ENCODE results near the gene TMEM151B. TPM values are rescaled to one million over a fixed set of nuclear protein-coding genes. Genes with fewer than 3 reads are reported as not detected.

Gene TMEM151B
- total and polyA plus RNA-seq, 9 of the 15 experiments (the other 6 are each of a cell fraction or from before 2014, with no cell fraction given), result not detected

- TF ChIP-seq HCFC1 (IDR thresholded peaks at IDR 0.05; ENCODE audit: low read depth, low read length) (peak; percentile 12; the same call in 1 of the 2 replicates), CBFA2T3 (IDR thresholded peaks at IDR 0.05) (peak; percentile 51), HMGXB4 (CRISPR knock-in tag; IDR thresholded peaks at IDR 0.05) (0 out of 2 replicates have a peak, but pooled peaks have one; percentile 27), FOXK1 (CRISPR knock-in tag; IDR thresholded peaks at IDR 0.05; ENCODE audit: borderline replicate concordance) (peak; percentile 71; the same call in 1 of the 2 replicates), E2F8 (IDR thresholded peaks at IDR 0.05; ENCODE audit: low read depth, partially characterized antibody) (peak; percentile 47), U2AF2 (optimal IDR thresholded peaks at IDR 0.05; ENCODE audit: low read depth, low read length) (no peak), SIRT6 (IDR thresholded peaks at IDR 0.05; ENCODE audit: low read depth, low read length) (no peak), ERF (CRISPR knock-in tag; IDR thresholded peaks at IDR 0.05) (0 out of 2 replicates have a peak, but pooled peaks have one; percentile 26), ZNF121 (CRISPR knock-in tag; conservative IDR thresholded peaks at IDR 0.05) (0 out of 2 replicates have a peak, but pooled peaks have one; percentile 3), ZNF830 (CRISPR knock-in tag; IDR thresholded peaks at IDR 0.05) (0 out of 2 replicates have a peak, but pooled peaks have one; percentile 41), POLR2H (tag; IDR thresholded peaks at IDR 0.05; ENCODE audit: low read depth) (0 out of 2 replicates have a peak, but pooled peaks have one; percentile 10)
- TF ChIP-seq, protein P1, sequence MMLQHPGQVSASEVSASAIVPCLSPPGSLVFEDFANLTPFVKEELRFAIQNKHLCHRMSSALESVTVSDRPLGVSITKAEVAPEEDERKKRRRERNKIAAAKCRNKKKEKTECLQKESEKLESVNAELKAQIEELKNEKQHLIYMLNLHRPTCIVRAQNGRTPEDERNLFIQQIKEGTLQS (IDR thresholded peaks at IDR 0.05), result no peak
- TF ChIP-seq, protein P1 (CRISPR knock-in tag; conservative IDR thresholded peaks at IDR 0.05), result peak; percentile 82
- TF ChIP-seq, protein P2, sequence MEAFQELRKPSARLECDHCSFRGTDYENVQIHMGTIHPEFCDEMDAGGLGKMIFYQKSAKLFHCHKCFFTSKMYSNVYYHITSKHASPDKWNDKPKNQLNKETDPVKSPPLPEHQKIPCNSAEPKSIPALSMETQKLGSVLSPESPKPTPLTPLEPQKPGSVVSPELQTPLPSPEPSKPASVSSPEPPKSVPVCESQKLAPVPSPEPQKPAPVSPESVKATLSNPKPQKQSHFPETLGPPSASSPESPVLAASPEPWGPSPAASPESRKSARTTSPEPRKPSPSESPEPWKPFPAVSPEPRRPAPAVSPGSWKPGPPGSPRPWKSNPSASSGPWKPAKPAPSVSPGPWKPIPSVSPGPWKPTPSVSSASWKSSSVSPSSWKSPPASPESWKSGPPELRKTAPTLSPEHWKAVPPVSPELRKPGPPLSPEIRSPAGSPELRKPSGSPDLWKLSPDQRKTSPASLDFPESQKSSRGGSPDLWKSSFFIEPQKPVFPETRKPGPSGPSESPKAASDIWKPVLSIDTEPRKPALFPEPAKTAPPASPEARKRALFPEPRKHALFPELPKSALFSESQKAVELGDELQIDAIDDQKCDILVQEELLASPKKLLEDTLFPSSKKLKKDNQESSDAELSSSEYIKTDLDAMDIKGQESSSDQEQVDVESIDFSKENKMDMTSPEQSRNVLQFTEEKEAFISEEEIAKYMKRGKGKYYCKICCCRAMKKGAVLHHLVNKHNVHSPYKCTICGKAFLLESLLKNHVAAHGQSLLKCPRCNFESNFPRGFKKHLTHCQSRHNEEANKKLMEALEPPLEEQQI (IDR thresholded peaks at IDR 0.05), result no peak
- TF ChIP-seq, protein P3, sequence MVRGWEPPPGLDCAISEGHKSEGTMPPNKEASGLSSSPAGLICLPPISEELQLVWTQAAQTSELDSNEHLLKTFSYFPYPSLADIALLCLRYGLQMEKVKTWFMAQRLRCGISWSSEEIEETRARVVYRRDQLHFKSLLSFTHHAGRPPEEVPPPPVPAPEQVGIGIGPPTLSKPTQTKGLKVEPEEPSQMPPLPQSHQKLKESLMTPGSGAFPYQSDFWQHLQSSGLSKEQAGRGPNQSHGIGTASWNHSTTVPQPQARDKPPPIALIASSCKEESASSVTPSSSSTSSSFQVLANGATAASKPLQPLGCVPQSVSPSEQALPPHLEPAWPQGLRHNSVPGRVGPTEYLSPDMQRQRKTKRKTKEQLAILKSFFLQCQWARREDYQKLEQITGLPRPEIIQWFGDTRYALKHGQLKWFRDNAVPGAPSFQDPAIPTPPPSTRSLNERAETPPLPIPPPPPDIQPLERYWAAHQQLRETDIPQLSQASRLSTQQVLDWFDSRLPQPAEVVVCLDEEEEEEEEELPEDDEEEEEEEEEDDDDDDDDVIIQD (CRISPR knock-in tag; IDR thresholded peaks at IDR 0.05), result no peak
- TF ChIP-seq, protein P4, sequence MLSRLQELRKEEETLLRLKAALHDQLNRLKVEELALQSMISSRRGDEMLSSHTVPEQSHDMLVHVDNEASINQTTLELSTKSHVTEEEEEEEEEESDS (CRISPR knock-in tag; IDR thresholded peaks at IDR 0.05), result no peak
Measured at GRCh38 chr6:44255105-44255808, 15.0 kb upstream of the TMEM151B start (continued).

Measured in K562 (cell line).